ENCODE data around the gene ZNF224. TPM values are rescaled to one million over a fixed set of nuclear protein-coding genes. Genes with fewer than 3 reads are reported as not detected.

Gene ZNF224
- total and polyA plus RNA-seq, 2 of the 13 experiments (the other 11 are each of a cell fraction or from before 2014, with no cell fraction given), result 13.0 to 16.1 TPM

- no peak for TF ChIP-seq ZNF101 (CRISPR knock-in tag; IDR thresholded peaks at IDR 0.05; ENCODE audit: borderline replicate concordance, low read depth)
- TF ChIP-seq ISL2 (CRISPR knock-in tag; IDR thresholded peaks at IDR 0.05), result 0 out of 2 replicates have a peak, but pooled peaks have one; percentile 20
- no peak for TF ChIP-seq SRY (CRISPR knock-in tag; IDR thresholded peaks at IDR 0.05)
- TF ChIP-seq PBX3 (CRISPR knock-in tag; IDR thresholded peaks at IDR 0.05; ENCODE audit: borderline replicate concordance), result no peak
- peak; percentile 81 for TF ChIP-seq PHF8 (CRISPR knock-in tag; IDR thresholded peaks at IDR 0.05)
- no peak for TF ChIP-seq ZNF281 (CRISPR knock-in tag; IDR thresholded peaks at IDR 0.05; ENCODE audit: borderline replicate concordance)
- TF ChIP-seq FOSL2 (CRISPR knock-in tag; IDR thresholded peaks at IDR 0.05), result peak; percentile 17; the same call in 1 of the 2 replicates
- TF ChIP-seq TAF1 (CRISPR knock-in tag; IDR thresholded peaks at IDR 0.05), result peak; percentile 59
- no peak; the same call in 1 of the 2 replicates for TF ChIP-seq RXRB (CRISPR knock-in tag; IDR thresholded peaks at IDR 0.05; ENCODE audit: borderline replicate concordance)
- TF ChIP-seq ZFX (CRISPR knock-in tag; IDR thresholded peaks at IDR 0.05; ENCODE audit: low read depth), result peak; percentile 66; the same call in 1 of the 2 replicates
- peak; percentile 19 for TF ChIP-seq SKI (IDR thresholded peaks at IDR 0.05; ENCODE audit: partially characterized antibody)
- peak; percentile 78 for TF ChIP-seq ETV5 (CRISPR knock-in tag; IDR thresholded peaks at IDR 0.05; ENCODE audit: borderline replicate concordance)
- no peak for TF ChIP-seq NAIF1 (CRISPR knock-in tag; IDR thresholded peaks at IDR 0.05; ENCODE audit: borderline replicate concordance)
- TF ChIP-seq JUNB (CRISPR knock-in tag; IDR thresholded peaks at IDR 0.05; ENCODE audit: borderline replicate concordance), result no peak
- TF ChIP-seq CAMTA2 (CRISPR knock-in tag; IDR thresholded peaks at IDR 0.05; ENCODE audit: borderline replicate concordance), result no peak
- TF ChIP-seq NR3C1 (CRISPR knock-in tag; IDR thresholded peaks at IDR 0.05), result no peak
- no peak for TF ChIP-seq GZF1 (CRISPR knock-in tag; IDR thresholded peaks at IDR 0.05)
- no peak for TF ChIP-seq DBP (CRISPR knock-in tag; IDR thresholded peaks at IDR 0.05; ENCODE audit: not compliant biosample characterization)
- peak; percentile 79 for TF ChIP-seq ZEB1 (IDR thresholded peaks at IDR 0.05; ENCODE audit: insufficient replicate concordance, low read depth)
- no peak for TF ChIP-seq REXO4 (CRISPR knock-in tag; IDR thresholded peaks at IDR 0.05; ENCODE audit: borderline replicate concordance)
- TF ChIP-seq HOXA7 (CRISPR knock-in tag; IDR thresholded peaks at IDR 0.05), result no peak
- TF ChIP-seq MTERF4 (CRISPR knock-in tag; IDR thresholded peaks at IDR 0.05), result no peak
- TF ChIP-seq ZNF33B (CRISPR knock-in tag; IDR thresholded peaks at IDR 0.05), result 0 out of 2 replicates have a peak, but pooled peaks have one; percentile 48
- TF ChIP-seq ISX (CRISPR knock-in tag; conservative IDR thresholded peaks at IDR 0.05), result no peak
- peak; percentile 81 for TF ChIP-seq KDM2A (CRISPR knock-in tag; IDR thresholded peaks at IDR 0.05; ENCODE audit: borderline replicate concordance, low read depth)
These were observed 19.1 kb downstream of the ZNF224 start, which contains the start of gene ZNF225 (continued) for GRCh38 chr19:44113138-44113783.

Data from HepG2 (cell line).